Measurements from ENCODE around the gene NHS.
"Not testable (repeated sequence)": the region's sequence is repeated elsewhere in the genome, so short reads cannot be mapped to it uniquely, and the experiment has no call there.

Gene NHS

GRCh38 chrX:17553961-17554482 lies 179.0 kb downstream of the NHS start:
- DNase-seq = no peak

DNA sequence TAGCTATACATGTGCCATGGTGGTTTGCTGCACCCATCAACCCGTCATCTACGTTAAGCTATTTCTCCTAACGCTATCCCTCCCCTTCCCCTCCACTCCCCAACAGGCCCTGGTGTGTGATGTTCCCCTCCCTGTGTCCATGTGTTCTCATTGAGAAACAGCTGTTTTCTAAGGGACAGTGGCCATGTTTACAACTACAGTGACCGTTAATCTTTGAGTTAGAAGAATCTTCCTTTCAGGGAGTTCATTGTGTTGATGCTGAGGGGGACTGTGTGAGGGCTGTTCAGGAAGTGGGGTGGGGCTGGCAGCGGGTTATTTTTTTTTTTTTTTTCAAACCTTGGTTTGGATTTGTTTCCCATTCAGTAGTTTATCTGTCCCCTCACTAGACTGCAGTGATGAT lies 179.9 kb downstream of the NHS start:
- no peak for DNase-seq

DNA sequence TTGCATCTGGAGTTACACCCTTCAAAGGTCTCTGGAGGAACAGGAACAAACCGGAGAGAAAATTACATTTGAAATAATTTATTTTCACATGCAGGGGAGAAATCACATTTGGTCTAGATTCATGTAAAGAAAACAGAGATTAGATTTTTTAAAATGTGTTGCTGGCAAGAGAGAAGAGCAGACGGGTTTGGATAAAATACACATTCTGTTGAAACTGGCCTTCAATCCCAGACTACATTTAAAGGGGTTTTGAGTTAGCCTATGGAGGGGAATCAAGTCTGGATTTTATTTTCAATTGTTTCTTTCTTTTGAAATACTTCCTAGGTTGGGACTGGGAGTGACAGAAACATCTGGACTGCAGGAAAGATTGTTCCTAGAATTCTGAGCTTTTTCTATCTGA lies 180.8 kb downstream of the NHS start:
- no peak for DNase-seq

DNA sequence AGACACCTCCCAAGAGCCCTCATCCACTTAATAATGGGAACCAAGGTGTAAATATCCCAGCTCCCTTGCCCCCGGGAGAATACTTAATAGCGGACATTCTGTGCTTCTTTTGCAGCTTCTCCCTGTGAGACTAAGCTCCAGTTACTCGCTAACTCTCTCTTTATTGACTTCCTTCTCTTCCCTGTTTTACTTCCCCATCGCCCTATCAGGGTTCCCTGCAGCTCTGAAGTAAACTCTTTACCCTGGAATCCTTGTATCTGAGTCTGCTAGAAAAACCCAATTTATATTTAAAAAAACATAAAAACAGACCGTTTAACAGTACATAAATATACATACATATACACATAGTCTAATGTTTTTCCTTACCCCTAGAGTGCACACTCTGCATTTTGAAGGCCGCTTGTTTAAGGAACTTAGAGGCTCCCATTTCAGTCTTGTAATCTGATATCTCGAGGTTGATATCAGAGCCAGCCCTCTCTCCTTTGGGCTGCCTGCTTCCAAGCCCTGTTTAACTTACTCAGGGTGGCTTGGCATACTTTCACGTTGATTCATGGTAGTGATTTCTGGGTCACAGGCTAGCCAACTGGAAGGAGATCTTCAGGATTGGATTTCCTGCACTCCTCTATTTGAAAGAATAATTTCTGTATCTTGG lies 184.9 kb downstream of the NHS start:
- DNase-seq = no peak

DNA sequence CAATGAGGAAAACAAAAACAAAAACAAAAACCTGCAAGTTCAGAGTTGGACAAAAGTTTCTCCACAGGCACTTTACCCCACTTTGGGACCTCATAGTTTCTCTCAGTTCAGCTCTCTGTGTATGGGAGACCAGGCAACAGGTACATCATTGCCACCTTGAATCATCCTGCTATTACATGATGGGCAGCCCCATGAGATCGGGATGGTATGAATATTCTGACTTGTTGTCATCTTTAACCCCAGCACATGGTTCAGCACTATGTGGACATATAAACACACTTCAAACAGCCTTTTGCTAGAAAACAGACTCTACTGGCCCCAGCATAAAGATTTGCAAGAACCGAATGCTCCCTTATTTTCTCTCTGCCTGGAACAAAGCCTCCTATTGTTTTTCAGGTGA lies 185.4 kb downstream of the NHS start:
- DNase-seq = no peak

DNA sequence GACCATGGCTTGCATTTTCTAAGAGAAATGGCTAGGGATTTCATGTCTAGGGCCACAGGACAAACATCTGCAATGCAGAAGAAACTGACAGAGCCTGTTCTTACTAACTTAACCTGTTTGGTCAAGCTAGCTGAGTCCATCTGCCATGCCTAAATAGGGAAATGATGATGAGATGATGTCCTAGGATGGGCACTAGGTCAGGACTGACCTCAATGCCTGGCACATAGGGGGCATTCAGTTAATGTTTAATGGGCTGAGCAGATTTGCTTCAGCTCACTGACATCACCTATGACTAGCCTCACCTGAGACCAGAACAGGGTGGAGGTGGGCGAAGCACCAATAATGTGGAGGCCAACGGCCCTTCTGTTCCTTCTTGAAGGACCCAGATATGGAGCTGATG lies 188.1 kb downstream of the NHS start:
- DNase-seq = no peak

GRCh38 chrX:17563515-17563914 lies 188.5 kb downstream of the NHS start:
- DNase-seq = no peak

GRCh38 chrX:17564689-17565409 lies 189.8 kb downstream of the NHS start:
- no peak for DNase-seq

DNA sequence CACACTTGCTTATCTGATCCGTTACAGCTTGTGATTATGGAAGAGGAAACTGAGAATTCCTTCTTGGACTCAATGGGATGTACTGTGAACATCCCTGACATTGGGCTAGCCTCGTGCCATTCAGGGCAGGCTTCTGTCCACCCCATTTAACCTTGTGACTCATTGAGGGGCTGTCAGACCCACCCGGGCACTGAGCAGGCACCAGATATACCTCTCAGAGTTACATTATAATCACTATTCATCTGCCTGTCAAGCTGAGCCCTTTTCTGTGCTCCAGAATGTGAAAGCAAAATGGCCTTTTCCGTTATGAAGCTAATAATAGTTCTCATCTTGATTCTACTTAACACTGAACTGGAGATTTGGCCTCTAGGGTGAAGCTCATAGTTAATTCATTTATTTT lies 191.7 kb downstream of the NHS start:
- no peak for DNase-seq

DNA sequence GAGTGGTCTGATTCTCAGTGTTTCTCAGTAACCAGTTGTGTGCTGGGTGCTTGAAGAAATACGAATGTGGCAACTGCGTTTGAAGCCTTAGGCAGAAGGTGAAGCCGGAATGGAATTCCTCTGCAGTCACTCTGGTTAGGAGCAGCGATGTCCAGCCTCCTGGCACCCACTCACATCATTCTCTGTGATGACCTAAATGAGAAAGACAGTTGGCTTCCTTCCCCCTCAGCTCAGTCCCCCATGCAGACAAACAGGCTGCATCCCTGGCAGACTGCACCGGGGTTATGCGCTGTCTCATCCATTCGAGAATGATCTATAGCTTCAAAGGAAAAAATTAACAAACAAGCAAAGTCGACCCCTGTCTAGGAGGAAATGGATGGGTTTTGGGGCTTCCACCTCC lies 192.2 kb downstream of the NHS start:
- DNase-seq = no peak

GRCh38 chrX:17567821-17568220 lies 192.8 kb downstream of the NHS start:
- DNase-seq = no peak

- DNase-seq = not testable (repeated sequence)
Observed at GRCh38 chrX:17568804-17569203, 193.8 kb downstream of the NHS start.

- DNase-seq = no peak
Observed at GRCh38 chrX:17579026-17579425, 204.0 kb downstream of the NHS start.

DNA sequence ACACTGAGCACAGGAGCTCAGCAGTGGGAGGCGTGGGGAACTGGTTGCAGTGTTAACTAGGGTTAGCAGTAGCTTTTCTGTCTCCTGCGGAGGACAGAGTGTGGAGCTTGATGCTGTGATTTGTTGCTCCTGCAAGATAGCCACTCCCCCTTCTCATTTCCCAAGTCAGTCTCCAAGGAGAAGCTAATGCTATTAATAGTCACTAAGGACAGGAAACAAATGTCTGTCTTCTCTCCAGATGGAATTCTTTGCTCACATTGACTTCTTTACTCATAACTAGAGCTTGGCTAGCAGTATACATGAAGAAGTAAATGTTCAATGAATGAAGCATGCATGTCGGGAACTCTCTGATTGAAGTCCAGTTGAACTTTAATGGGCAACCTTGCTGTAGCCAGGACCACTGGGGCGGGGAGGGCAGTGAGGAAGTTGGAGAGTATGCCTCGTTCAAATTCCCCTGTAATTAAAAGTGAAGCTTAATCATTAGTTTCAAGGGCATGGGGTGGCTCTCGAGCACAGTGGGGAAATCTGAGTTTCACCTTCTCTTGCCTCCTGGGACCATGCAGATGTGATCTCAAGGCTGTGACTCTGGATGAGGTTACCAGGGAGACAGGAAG lies 205.6 kb downstream of the NHS start:
- DNase-seq = no peak

GRCh38 chrX:17581641-17582040 lies 206.6 kb downstream of the NHS start:
- DNase-seq = no peak

- DNase-seq = no peak
Observed at GRCh38 chrX:17584248-17584681, 209.3 kb downstream of the NHS start.

GRCh38 chrX:17585006-17585405 lies 210.0 kb downstream of the NHS start:
- no peak for DNase-seq

GRCh38 chrX:17587366-17587765 lies 212.4 kb downstream of the NHS start:
- no peak for DNase-seq

GRCh38 chrX:17588303-17588702 lies 213.3 kb downstream of the NHS start:
- no peak for DNase-seq

DNA sequence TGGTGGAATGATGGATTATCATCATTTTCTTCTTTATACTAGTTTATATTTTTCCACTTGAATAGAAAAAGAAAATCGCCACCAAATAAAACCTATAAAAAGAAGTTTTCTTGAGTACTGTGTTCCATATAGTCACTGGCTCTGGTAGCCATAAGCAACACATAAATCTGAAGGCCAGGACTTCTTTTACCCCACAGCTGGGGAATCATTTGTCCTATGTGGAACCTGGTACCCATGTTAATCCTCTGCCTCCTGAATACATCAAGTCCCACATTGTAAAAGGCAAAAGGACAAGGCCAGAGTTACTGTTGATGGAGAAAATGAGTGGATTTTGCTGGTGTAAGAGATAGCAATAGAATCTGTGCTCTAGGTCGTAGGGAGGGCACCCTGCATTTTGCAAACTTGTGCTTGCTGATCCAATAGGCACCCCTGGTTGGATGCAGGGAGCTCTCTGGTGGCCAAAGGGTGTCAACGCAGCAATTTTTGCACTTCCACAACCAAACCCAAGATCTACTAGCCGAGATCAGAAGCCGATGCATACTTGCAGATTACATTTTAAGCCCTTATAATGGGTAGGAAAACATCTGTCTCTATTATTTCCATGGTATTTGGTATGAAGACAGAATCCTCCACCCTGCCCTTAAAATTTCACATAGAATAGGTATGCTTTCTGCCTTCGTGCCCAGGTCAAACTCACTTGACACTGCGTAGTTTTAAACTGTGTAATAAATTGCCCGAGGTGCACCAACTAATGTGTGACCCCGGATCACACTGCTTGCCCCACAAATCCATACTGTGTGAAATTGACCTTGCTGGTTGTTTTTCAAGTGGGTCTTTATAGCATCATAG lies 216.1 kb downstream of the NHS start:
- DNase-seq = peak; percentile 29

DNA sequence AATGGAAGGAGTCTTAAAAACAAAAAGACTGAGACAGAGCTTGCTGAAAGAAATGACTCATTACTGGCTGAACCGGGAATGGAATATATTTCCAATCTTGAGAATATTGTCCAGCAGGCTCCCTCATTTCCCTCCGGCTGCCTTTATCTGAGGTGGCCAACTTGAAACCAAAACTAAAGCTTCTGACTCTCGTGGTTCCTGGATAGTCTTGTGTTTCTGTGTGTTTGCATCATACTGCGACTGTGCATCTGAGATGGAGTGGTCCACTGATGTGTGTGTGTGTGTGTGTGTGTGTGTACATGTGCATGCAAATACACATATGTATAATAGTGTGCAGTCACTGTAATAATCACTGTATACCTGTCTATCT lies 216.7 kb downstream of the NHS start:
- no peak for DNase-seq

DNA sequence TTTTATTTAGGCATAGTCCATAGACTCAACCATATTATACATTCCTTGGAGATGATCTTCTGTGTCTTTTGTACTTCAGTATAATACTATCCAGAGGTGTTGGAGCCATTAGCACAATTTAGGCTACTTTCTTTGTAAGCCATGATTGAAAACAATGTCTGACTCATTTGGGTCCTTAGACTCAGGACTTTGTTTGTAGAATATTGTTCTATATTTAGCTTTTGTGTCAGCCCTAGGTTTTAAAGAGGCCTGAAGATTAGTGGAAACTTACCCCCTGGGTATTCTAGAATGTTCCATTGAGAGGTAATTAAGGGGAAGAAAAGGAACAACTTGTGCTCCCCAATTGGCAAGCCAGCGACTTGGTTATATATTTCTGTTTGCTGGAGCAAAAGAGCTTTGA lies 217.1 kb downstream of the NHS start:
- no peak for DNase-seq

DNA sequence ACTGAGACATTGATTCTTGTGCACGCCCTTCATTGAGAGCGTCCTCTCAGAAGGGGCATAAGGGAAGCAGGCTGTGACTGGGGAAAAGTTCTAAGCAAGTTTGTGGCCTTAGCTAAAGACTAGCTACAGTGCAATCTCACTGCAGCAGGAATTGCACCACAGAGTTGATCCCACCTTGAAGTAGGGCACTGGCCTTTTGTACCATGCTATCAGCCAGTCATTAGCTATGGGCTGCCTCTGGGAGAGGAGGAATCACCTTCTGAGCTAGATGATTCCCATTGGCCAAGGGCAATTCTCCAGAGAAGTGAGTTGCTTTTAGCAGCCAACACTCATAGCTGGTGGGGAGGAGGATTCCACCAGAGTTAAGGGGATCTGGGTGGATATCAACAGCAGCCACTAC lies 219.7 kb downstream of the NHS start:
- DNase-seq = no peak

Measured in stimulated activated CD4-positive, alpha-beta T cell treated with anti-CD3 and anti-CD28 coated beads, Interleukin-4, amount 100 ng/mL, for 24 hours (primary cell).